COLO829 (cell line): ENCODE data around the gene SCFD1.
"Not testable (repeated sequence)": the region's sequence is repeated elsewhere in the genome, so short reads cannot be mapped to it uniquely, and the experiment has no call there.

Source experiments
- DNase-seq: peaks from one replicate; pipeline ENCODE4 v3.0.0; 2012; ENCODE audit warnings: low spot score

SCFD1 gene, protein sequence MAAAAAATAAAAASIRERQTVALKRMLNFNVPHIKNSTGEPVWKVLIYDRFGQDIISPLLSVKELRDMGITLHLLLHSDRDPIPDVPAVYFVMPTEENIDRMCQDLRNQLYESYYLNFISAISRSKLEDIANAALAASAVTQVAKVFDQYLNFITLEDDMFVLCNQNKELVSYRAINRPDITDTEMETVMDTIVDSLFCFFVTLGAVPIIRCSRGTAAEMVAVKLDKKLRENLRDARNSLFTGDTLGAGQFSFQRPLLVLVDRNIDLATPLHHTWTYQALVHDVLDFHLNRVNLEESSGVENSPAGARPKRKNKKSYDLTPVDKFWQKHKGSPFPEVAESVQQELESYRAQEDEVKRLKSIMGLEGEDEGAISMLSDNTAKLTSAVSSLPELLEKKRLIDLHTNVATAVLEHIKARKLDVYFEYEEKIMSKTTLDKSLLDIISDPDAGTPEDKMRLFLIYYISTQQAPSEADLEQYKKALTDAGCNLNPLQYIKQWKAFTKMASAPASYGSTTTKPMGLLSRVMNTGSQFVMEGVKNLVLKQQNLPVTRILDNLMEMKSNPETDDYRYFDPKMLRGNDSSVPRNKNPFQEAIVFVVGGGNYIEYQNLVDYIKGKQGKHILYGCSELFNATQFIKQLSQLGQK

DNA sequence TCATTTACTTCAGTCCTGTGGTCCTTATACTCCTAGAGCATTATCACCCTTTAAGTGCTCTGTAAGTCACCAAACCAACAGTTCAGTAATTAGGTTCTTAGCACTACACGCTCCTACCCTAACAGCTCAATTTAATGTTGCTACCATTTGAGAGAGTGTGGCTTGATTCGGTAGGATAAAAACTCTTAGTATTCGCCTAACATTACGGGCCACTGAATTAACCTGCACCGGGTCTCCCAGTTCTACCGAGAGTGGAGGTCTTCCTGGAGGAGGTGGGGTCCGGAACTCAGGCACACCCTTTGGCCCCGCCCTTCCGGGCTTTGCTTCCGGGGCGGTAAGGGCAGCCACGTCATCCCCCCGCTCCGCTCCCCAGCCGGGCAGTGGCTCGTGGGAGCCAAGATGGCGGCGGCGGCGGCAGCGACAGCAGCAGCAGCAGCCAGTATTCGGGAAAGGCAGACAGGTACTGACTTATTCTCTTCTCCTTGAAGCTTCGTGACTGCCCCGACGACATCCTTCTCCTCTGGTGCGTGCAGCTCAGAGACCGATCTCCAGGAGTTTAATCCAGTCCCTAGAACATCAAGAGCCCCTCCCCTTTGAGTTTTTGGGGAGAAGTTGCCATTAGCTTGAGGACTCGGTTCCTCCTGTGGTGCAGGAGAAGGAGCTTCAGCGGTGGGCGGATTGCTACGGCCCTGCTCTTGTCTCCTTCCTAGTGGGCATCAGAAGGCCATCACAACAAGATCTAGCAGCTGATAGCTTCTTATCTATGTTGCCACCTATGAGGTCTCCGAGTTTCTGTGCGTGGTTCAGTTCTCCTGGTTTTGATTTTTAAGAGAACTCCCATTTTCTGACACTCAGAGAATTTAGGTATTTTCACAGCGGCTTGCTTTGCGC lies at the start of gene SCFD1:
SCFD1 (plus strand) TSS at position 380 of the 891 bp plus-strand sequence; CDS start at position 400, 20 bp downstream.
- peak; percentile 76 for DNase-seq

DNA sequence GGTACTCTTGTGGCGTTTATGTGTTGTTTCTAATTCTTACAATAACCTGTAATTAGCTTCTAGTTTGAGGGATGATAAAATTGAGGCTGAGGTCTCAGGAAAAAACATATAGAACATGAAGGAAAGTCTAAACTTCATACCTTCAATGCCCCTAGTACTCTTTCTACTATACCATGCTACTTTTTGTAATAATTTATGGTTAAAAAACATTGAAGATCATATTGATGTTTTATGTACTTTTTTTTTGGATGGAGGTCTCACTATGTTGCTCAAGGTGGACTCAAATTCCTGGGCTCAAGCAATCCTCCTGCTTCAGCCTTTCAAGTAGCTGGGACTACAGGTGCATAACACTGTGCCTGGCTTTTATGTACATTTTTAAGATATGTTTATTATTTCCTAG lies 49.3 kb upstream of the SCFD1 start:
- DNase-seq = no peak

DNA sequence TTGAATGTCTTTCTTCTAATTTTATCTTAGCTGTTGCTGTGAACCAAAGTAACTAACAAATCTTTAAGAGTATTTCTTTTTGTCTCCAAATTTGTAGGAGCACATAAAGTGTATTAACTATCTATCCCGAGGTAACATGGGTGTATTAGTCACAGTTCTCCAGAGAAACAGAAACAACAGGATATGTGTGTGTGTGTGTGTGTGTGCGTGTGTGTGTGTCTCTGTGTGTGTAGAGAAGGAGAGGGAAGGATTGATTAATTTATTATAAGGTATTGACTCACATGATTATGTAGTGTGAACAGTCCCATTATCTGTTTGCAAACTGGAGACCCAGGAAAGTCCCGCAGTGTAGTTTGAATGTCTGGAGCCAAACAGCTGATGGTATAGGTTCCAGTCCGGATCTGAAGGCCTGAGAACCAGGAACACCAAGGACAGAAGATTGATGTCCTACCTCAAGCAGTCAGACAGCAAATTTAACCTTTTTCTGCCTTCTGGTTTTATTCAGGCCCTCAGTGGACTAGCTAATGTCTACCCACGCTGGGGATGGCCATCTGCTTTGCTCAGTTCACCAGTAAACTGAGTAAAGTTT lies 48.8 kb upstream of the SCFD1 start:
- DNase-seq = no peak

DNA sequence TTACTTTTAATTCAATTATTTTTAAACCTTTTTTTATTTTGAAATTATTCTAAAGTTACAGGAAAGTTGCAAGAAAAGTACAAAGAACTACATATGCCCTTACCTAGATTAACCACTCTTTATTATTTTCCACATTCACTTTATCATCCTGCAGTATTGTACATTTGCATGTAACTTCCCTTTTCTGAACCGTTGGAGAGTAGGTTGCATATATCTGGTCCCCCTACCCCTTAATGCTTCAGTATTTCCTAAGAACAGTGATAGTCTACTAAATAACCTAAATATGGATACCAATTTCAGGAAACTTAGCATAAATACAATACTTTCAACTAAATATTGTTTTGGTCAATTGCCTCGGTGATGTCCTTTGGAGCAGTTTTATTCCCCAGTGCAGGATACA lies 48.2 kb upstream of the SCFD1 start:
- no peak for DNase-seq

DNA sequence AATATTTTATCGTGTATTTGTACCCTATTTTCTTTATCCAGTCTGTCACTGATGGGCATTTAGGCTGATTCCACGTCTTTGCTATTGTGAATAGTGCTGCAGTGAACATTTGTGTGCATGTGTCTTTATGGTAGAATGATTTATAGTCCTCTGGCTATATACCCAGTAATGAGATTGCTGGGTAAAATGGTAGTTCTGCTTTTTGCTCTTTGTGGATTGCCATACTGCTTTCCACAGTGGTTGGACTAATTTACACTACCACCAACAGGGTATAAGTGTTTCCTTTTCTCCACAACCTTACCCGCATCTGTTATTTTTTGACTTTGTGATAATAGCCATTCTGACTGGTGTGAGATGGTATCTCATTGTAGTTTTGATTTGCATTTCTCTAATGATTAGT lies 47.3 kb upstream of the SCFD1 start:
- not testable (repeated sequence) for DNase-seq

DNA sequence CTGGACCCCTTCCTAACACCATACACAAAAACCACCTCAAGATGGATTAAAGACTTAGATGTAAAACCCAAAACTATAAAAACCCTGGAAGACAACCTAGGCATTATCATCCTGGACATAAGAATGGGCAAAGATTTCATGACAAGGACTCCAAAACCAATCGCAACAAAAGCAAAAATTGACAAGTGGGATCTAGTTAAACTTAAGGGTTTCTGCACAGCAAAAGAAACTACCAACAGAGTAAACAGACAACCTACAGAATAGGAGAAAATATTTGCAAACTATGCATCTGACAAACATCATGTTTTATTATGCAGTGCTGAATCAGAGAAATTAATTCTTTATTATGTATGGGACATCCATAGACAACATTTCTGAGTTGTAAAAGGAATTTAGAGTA lies 45.8 kb upstream of the SCFD1 start:
- not testable (repeated sequence) for DNase-seq

DNA sequence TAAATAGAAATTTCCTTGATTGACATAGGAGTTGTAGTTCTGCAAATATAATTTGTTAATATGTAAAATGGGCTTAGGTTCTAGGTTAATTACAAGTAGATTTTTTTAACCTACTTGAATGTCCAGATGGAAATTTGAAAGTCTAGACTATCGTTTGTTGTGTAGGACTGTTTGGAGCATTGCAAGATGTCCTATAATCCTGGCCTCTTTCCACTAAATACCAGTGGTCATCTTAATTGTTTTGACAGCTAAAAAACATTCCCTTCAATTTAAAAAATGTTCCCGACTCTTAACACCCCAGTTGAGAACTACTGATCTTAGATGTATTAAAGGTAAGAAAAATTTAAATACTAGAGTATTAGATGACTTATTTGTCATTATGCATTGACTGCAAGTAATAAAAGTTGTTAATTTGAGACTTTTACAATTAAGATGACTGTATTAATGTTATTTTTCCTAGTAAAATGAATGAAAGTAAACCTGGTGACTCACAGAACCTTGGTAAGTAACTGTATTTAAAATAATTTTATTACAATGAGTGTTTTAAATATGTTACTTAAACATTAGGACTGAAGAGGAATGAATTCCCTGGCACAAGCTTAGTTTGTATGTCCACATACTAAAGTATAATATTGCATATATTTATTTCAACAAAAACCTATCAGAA lies 41.4 kb upstream of the SCFD1 start:
- DNase-seq = no peak

DNA sequence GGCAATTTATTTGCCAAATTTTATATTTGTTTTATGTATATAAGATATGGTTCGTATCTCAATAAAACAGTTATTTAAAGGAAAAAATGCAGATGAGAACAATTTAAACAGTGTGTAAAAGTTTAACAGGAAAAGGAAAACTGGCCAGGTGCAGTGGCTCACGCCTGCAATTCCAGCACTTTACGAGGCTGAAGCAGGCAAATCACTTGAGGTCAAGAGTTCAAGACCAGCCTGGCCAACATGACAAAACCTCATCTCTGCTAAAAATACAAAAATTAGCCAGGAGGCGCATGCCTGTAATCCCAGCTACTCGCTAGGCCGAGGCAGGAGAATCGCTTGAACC lies 40.9 kb upstream of the SCFD1 start:
- DNase-seq = no peak

DNA sequence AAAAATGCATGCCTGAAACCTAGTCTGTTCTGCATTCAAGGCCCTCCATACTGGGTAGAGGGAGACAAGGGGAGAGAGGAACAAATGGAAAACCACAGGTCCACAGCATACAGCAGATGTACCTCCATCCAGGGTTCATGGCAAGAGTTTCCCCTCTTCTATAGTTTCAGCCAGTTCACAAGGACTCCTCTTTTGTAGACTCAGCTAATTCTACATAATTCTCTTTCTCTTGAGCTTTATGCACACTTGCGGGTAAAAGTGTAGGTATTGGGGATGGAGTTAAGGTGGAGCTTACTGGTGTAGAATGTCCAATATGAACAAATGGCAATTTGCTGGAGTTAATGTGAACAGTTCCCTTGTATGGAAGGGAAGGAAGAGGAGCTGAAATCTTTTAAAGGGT lies 39.7 kb upstream of the SCFD1 start:
- DNase-seq = no peak

DNA sequence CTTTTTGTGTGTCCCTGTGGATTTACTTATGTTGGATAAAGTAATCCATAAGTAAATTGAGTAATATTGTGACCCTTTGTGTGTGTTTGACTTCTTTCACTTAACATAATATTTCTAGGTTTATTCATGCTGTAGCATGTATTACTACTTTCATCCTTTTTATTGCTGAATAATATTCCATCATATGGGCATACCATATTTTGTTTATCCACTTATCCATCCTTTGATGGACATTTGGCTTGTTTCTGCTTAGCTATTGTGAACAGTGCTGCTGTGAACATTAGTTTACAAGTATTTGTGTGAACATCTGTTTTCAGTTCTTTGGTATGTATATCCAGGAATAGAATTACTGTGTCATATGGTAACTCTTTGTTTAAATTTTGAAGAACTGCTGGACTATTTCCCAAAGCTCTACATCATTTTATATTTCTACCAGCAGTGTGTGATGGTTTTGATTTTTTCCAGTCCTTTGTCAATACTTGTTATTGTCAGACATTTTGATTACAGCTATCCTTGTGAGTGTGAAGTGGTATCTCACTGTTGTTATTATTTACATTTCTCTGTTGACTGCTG lies 38.0 kb upstream of the SCFD1 start:
- no peak for DNase-seq

DNA sequence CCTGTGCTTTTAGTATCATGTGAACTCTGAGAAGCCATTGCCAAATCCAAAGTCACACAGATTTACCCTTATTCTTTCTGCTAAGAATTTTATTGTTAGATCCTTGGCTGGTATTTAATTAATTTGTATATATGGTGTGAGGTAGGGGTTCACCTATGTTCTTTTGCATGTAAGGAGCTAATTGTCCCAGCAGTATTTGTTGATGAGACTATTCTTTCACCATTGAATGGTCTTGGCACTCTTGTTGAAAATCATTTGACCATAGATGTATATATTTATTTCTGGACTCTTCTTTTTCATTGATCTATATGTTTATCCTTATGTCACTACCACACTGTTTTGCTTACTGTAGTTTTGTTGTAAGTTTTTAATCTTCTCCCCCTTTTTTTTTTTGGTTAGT lies 36.9 kb upstream of the SCFD1 start:
- DNase-seq = no peak

DNA sequence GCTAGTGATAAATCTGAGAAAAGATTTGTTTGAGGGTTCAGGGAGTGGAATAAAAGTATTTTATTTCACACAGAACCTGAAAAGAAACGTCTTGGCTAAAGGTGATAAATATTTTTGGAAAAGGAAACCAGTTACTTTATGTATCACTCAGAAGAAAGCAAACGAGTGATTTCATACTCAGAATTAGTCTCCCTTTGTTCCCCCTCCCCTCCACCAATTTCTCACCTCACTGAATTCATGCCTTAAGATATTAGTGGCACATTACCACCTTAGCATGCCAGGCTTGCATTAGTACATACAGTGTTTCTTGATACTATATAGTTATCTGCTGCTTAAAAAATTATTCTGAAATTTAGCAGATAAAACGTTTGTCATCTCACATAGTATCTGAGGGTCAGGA lies 35.0 kb upstream of the SCFD1 start:
- DNase-seq = no peak

DNA sequence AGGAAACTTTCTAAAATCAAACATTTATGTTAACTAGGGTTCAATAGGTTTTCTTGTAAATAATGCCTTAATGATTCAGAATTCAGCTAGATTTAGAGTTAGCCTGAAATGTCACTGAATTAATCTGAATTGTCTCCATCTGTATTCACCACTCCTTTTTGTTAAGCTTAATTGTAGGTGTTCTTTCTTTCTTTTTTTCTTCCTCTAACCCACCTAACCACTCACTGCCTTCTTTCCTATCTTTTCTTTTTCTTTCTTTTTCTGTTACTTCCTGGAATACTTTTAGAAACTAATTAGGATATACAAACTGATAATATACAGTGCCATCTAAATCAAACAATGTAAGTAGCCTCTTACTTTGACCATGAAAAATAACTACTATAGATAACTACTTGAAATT lies 33.2 kb upstream of the SCFD1 start:
- DNase-seq = no peak

DNA sequence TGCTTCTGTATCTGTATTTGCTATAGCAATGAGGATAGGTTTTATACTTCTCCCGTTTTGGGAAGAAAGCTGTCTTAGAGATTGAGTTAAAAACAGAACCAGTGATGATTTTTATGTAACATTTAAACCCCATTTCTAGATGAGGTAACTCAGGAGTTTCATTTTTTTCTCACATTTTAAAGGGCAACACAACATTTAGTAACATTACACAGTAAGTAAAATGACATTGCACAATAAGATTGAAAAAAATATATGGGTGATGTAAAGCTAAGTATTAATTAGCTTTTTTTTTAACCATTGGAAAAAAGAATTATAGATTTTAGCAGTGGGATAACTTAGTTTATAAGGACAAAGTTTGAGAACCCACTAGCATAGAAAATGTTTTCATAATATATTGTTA lies 25.2 kb upstream of the SCFD1 start:
- no peak for DNase-seq

DNA sequence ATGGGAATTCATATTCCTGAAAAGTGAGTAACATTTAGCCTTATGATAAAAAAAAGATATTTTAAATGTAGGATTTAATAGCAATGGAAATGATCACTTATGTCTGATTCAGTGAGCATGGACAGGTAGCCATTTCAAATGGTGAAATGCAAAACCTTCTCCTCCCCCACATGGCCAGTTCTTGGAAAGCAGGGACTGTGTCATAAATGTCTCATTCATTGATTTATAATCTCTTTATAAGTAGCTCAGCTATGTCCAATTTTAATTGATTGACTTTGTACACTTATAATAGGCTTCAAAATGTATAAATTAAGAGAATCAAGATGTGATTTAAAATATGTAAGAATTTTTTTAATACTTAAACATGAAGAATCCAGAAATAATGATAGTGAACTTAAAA lies 24.6 kb upstream of the SCFD1 start:
- no peak for DNase-seq

DNA sequence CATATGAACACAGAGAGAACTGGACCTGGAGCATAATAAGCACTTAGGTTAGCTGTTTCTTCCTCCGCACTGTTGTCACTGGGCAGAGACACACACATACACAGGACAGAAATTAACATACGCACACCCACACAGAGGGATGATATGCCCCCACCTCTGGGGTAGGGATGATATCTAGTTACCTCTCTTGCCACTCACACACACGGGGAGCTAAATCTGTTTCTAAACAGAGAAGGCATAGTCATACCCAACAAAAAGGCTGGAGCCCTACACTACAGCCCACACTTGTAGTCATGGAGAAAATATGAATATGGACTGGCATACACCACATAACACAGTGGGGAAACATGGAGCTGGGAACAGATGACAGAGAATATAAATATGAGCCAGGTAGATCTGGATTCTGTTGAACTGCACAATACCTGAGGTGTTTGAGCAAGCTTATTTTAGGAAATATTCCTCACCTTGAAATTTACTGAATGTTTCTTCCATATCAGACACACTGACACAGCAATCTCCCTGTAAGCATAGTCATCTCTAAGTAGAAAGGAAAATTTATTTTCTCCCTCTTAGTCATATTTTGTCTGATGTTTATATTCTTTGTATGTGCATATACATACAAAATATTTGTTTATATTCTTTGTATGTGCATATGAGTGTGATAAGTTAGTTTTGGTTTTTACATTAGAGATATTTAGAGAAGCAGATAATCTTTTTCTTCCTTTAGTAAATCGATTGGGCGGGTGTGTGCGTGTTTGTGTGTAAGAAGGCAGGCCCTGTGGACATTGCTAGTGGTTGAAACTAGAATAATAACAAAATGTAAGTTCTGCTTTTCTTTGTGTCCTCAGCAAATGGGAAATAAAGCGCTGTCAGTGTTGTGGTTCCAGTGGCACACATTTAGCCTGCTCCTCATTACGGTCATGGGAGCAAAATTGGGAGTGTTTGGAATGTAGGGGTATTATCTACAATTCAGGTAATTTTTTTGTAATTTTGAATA lies 20.9 kb upstream of the SCFD1 start:
- DNase-seq = no peak

DNA sequence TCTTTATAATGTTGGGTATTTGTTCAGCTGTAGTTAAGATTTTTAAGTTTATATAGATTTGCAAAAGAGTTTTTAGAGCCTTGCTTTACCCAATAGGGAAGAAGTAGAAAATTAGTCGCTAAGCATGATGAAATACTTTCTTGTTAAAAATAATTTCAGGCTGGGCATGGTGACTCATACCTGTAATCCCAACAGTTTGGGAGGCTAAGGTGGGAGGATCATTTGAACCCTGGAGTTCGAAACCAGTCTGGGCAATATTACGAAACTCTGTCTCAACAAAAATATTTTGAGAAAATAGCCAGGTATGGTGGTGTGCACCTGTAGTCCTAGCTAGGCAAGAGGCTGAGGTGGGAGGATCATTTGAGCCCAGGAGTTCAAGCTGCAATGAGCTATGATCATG lies 18.7 kb upstream of the SCFD1 start:
- DNase-seq = no peak

DNA sequence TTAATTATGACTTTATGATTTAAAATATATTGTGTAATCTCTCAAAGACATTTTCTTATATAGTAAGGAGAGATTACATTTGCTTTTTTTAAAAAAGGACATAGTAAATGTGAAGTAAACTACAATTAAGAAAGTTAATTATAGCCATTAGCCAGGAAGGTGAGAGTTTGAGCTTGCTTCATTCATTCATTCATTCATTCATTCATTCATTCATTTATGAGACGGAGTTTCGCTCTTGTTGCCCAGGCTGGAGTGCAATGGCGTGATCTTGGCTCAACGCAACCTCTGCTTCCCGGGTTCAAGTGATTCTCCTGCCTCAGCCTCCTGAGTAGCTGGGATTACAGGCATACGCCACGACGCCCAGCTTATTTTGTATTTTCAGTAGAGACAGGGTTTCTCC lies 17.4 kb upstream of the SCFD1 start:
- not testable (repeated sequence) for DNase-seq

DNA sequence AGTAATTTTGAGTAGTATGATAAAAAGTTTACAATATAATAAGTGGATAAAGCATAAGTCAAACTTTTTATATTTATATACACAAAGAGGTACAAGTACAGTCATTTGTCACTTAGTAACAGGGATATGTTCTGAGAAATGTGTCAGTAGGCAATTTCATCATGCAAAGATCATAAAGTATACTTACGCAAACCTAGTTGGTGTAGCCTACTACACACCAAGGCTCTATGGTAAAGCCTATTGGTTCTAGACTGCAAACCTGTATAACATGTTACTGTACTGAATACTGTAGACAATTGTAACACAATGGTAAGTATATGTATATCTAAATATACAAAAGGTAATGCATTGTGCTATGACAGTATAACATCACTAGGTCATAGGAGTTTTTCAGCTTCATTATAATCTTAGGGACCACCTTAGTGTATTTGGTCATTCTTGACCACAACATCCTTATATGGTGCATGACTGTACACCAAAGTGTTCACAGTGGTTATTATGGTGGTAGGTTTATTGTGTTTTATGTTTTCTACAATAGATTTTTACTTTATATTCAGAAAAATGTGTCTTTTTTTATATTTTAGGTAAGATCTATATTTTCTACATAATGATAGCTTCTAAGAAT lies 14.9 kb upstream of the SCFD1 start:
- DNase-seq = no peak

DNA sequence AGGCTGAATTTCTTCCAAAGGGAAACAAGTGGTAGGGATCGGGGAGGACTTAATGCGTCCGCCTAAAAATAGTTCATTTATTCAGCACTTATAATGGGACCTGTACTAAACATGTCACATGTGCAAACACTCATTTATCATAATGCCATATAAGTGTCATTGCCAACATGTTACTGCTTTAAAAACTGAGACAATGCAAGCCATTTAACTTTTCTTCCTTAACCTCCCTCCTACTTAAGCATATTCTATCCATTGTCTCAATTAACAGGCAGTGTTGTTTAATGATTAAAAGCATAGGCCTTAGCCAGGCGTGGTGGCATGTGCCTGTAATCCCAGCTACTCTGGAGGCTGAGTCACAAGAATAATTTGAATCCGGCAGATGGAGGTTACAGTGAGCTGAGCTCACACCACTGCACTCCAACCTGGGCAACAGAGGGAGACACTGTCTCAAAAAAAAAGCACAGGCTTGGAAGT lies 13.5 kb upstream of the SCFD1 start:
- DNase-seq = no peak
